Skin epidermis (tissue), 12 donors: Measurements from ENCODE around the gene UNC13C.

Experiments used
- H3K27ac ChIP-seq, 21 experiments: fragments of 200-600 bp; sonication (generic) in 11 of 21; one replicate each; pipeline ENCODE4 v1.5.0; 2020; ENCODE audit warnings: mild to moderate bottlenecking in 3 of 21, inconsistent platforms in 2 of 21, moderate library complexity in 2 of 21
- H3K4me3 ChIP-seq, 7 experiments: fragments of 200-600 bp; sonication (generic) in 2 of 7; one replicate each; pipeline ENCODE4 v1.5.0; 2020; ENCODE audit warnings: inconsistent platforms in 2 of 7, mild to moderate bottlenecking in 2 of 7, moderate library complexity in 1 of 7

Gene UNC13C

GRCh38 chr15:54014067-54014655 is 35.9 kb downstream of the UNC13C start:
- no peak overlapping the region for H3K4me3 ChIP-seq
- H3K27ac ChIP-seq: no peak overlapping the region

GRCh38 chr15:54017251-54017650 is 39.0 kb downstream of the UNC13C start:
- no peak overlapping the region for H3K4me3 ChIP-seq
- H3K27ac ChIP-seq: no peak overlapping the region

GRCh38 chr15:54017959-54018358 is 39.7 kb downstream of the UNC13C start:
- H3K27ac ChIP-seq: no peak overlapping the region
- no peak overlapping the region for H3K4me3 ChIP-seq

GRCh38 chr15:54026258-54026657 is 48.0 kb downstream of the UNC13C start:
- H3K4me3 ChIP-seq: no peak overlapping the region
- no peak overlapping the region for H3K27ac ChIP-seq

GRCh38 chr15:54026891-54027290 is 48.6 kb downstream of the UNC13C start:
- H3K4me3 ChIP-seq: no peak overlapping the region
- no peak overlapping the region for H3K27ac ChIP-seq

GRCh38 chr15:54029081-54029480 is 50.8 kb downstream of the UNC13C start:
- no peak overlapping the region for H3K4me3 ChIP-seq
- no peak overlapping the region for H3K27ac ChIP-seq

- H3K27ac ChIP-seq: no peak overlapping the region
- no peak overlapping the region for H3K4me3 ChIP-seq
These were observed 53.8 kb downstream of the UNC13C start for GRCh38 chr15:54032066-54032465.

GRCh38 chr15:54033356-54033860 is 55.2 kb downstream of the UNC13C start:
- Histone ChIP-seq H3K4me3 (no peak overlapping the region), H3K27ac (no peak overlapping the region)

- no peak overlapping the region for H3K27ac ChIP-seq
- no peak overlapping the region for H3K4me3 ChIP-seq
These were observed 55.7 kb downstream of the UNC13C start for GRCh38 chr15:54033869-54034458.

- Histone ChIP-seq H3K4me3 (no peak overlapping the region), H3K27ac (no peak overlapping the region)
These were observed 57.4 kb downstream of the UNC13C start for GRCh38 chr15:54035616-54036015.

GRCh38 chr15:54045397-54045796 is 67.2 kb downstream of the UNC13C start:
- no peak overlapping the region for H3K4me3 ChIP-seq

GRCh38 chr15:54046093-54046492 is 67.9 kb downstream of the UNC13C start:
- Histone ChIP-seq H3K27ac (no peak overlapping the region), H3K4me3 (no peak overlapping the region)

More at GRCh38 chr15:54045397-54045796, 67.2 kb downstream of the UNC13C start:
- H3K27ac ChIP-seq: no peak overlapping the region

- Histone ChIP-seq H3K27ac (no peak overlapping the region), H3K4me3 (no peak overlapping the region)
These were observed 86.1 kb downstream of the UNC13C start for GRCh38 chr15:54064365-54064764.

GRCh38 chr15:54066403-54066802 is 88.2 kb downstream of the UNC13C start:
- no peak overlapping the region for H3K27ac ChIP-seq

GRCh38 chr15:54082836-54083492 is 104.7 kb downstream of the UNC13C start:
- no peak overlapping the region for H3K27ac ChIP-seq

More at GRCh38 chr15:54066403-54066802, 88.2 kb downstream of the UNC13C start:
- no peak overlapping the region for H3K4me3 ChIP-seq

GRCh38 chr15:54083501-54083900 is 105.3 kb downstream of the UNC13C start:
- H3K27ac ChIP-seq: no peak overlapping the region
- H3K4me3 ChIP-seq: no peak overlapping the region

More at GRCh38 chr15:54082836-54083492, 104.7 kb downstream of the UNC13C start:
- H3K4me3 ChIP-seq: no peak overlapping the region

GRCh38 chr15:54083991-54084390 is 105.8 kb downstream of the UNC13C start:
- Histone ChIP-seq H3K4me3 (no peak overlapping the region), H3K27ac (no peak overlapping the region)

GRCh38 chr15:54088837-54089236 is 110.6 kb downstream of the UNC13C start:
- H3K4me3 ChIP-seq: no peak overlapping the region
- H3K27ac ChIP-seq: no peak overlapping the region

GRCh38 chr15:54089776-54090175 is 111.5 kb downstream of the UNC13C start:
- no peak overlapping the region for H3K4me3 ChIP-seq
- H3K27ac ChIP-seq: no peak overlapping the region

GRCh38 chr15:54091651-54092050 is 113.4 kb downstream of the UNC13C start:
- H3K4me3 ChIP-seq: no peak overlapping the region
- H3K27ac ChIP-seq: no peak overlapping the region

- H3K27ac ChIP-seq: no peak overlapping the region
- no peak overlapping the region for H3K4me3 ChIP-seq
These were observed 116.4 kb downstream of the UNC13C start for GRCh38 chr15:54094661-54095060.
